ENCODE data around the gene PLD1. TPM values are rescaled to one million over a fixed set of nuclear protein-coding genes. Genes with fewer than 3 reads are reported as not detected.

PLD1 gene
- total RNA-seq, 1 donor from 2014 or later, result 59.5 TPM

DNA sequence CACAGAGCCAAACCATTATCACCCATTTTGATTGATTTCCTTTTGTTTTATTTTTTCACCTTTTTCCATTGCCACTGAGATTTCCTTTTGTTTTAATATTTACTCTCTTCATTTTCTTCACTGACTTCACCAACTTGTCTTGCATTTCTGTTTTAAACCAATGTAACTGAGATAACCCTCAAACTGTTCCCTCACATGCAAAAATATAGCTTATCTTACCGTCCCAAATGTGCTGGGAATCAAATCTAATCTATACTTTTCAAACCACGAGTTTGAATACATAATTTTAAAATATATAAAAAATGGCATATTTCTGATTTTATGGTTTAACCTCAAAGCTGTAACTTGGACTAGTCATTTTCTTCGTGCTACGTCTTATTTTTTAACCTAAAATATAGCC, 143.8 kb downstream of the PLD1 start:
- H3K9me3 ChIP-seq (replicated peaks), result no peaks in the 10 kb centered on the region
- no peak overlapping the region for H3K4me3 ChIP-seq
- H3K36me3 ChIP-seq, result peaks cover 78% of the 10 kb centered on the region
- no peaks in the 10 kb centered on the region for H3K27me3 ChIP-seq (ENCODE audit: low read depth)
- peaks cover 13% of the 10 kb centered on the region for H3K4me1 ChIP-seq
- intact Hi-C loops (cut with micrococcal nuclease), result no loop called here
- DNase-seq, result no peak
- TF ChIP-seq, protein P1, sequence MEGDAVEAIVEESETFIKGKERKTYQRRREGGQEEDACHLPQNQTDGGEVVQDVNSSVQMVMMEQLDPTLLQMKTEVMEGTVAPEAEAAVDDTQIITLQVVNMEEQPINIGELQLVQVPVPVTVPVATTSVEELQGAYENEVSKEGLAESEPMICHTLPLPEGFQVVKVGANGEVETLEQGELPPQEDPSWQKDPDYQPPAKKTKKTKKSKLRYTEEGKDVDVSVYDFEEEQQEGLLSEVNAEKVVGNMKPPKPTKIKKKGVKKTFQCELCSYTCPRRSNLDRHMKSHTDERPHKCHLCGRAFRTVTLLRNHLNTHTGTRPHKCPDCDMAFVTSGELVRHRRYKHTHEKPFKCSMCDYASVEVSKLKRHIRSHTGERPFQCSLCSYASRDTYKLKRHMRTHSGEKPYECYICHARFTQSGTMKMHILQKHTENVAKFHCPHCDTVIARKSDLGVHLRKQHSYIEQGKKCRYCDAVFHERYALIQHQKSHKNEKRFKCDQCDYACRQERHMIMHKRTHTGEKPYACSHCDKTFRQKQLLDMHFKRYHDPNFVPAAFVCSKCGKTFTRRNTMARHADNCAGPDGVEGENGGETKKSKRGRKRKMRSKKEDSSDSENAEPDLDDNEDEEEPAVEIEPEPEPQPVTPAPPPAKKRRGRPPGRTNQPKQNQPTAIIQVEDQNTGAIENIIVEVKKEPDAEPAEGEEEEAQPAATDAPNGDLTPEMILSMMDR (IDR thresholded peaks at IDR 0.05; ENCODE audit: borderline replicate concordance), result no peak
- no peak overlapping the region for H3K27ac ChIP-seq (replicated peaks)

DNA sequence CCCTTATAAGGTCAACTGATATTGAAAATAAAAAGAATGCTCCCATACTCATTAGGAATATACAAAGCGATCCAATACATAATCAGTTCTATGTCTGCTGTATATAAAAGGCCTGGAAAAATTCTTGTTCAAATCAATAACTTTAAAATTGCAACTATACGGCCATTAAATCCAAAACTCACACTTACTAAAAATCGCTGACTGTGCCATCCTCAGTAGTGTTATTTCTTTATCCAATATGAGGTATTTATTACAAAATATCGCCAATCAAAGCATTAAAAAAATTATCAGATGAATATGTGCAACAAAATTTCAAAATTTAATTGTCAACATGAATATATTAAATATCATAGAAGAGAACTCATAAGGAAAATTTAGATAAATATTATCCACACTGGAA, 146.5 kb downstream of the PLD1 start:
- intact Hi-C loops (cut with micrococcal nuclease), result no loop called here
- DNase-seq, result no peak
- Histone ChIP-seq H3K27me3 (ENCODE audit: low read depth) (no peaks in the 10 kb centered on the region), H3K9me3 (replicated peaks) (no peaks in the 10 kb centered on the region), H3K36me3 (peaks cover 82% of the 10 kb centered on the region), H3K4me3 (no peak overlapping the region), H3K27ac (replicated peaks) (no peak overlapping the region), H3K4me1 (peaks cover 29% of the 10 kb centered on the region)
- TF ChIP-seq, protein P1 (IDR thresholded peaks at IDR 0.05; ENCODE audit: borderline replicate concordance), result no peak

DNA sequence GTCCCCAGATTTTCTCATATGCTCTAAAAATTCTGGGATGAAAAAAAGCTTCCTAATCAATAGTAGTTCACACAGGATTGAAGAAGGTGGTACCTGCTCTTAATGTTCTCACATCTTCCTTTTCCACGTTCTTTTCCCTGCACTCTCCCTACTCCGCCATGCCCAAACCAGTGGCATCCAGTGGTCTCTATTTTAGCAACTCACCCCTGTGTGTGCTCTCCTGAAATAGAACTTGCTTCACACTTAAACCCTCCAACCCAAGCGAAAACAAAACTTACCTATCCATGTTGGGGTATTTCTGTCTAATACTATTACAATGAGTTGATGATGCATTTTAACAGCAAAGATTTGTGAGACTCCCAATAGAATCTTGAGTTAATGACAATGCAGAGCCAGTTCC, 148.8 kb downstream of the PLD1 start:
- peaks cover 30% of the 10 kb centered on the region for H3K4me1 ChIP-seq
- H3K4me3 ChIP-seq, result no peak overlapping the region
- DNase-seq, result no peak
- no peaks in the 10 kb centered on the region for H3K9me3 ChIP-seq (replicated peaks)
- peak overlapping the region; percentile 53 for H3K27ac ChIP-seq (replicated peaks)
- H3K27me3 ChIP-seq (ENCODE audit: low read depth), result no peaks in the 10 kb centered on the region
- TF ChIP-seq, protein P1 (IDR thresholded peaks at IDR 0.05; ENCODE audit: borderline replicate concordance), result no peak
- intact Hi-C loops (cut with micrococcal nuclease), result no loop called here
- H3K36me3 ChIP-seq, result peaks cover 82% of the 10 kb centered on the region

DNA sequence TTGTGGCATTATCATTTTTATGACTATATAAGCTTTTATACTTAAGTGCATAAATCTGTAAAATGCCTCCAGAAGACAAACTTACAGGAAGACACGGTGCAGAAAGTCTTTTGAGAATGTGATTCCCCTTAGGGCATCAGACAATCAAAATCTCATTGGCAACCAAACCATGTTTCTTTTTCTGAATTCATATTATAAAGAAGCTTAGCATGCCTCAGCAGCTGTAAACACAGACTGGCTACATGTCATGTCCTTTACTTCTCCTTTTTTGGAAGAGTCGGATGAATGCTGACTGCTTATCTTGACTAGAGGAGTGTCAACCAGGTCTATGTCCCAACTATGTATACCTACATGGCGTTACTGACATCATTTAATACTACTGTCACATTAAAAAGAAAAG, 150.1 kb downstream of the PLD1 start:
- Histone ChIP-seq H3K27me3 (ENCODE audit: low read depth) (no peaks in the 10 kb centered on the region), H3K9me3 (replicated peaks) (no peaks in the 10 kb centered on the region), H3K27ac (replicated peaks) (peak overlapping the region; percentile 53), H3K4me1 (peaks cover 39% of the 10 kb centered on the region), H3K36me3 (peaks cover 76% of the 10 kb centered on the region), H3K4me3 (no peak overlapping the region)
- intact Hi-C loops (cut with micrococcal nuclease), result no loop called here
- DNase-seq, result no peak
- TF ChIP-seq, protein P1 (IDR thresholded peaks at IDR 0.05; ENCODE audit: borderline replicate concordance), result no peak

DNA sequence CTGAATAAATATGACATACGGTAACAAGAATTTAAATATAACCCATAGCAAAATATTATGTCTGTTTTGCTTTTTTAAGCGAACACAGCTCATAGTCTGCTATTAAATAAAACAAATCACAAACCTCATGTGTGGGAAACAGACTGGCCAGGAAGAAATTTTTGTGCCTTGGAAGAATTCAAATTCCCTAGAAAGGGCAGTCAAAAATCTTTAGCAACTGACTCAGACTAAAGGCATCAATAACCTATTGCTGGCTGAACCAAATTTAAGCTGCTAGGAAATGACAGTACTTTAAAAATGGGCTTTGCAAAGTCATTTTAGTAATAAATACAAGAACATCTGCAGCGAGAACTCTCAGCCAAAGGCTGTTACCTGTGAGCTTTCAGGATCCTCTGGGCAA, 151.4 kb downstream of the PLD1 start:
- intact Hi-C loops (cut with micrococcal nuclease), result no loop called here
- H3K36me3 ChIP-seq, result peaks cover 69% of the 10 kb centered on the region
- H3K27ac ChIP-seq (replicated peaks), result peak overlapping the region; percentile 53

More for the DNA sequence above, 151.4 kb downstream of the PLD1 start:
- peaks cover 53% of the 10 kb centered on the region for H3K4me1 ChIP-seq
- TF ChIP-seq, protein P1 (IDR thresholded peaks at IDR 0.05; ENCODE audit: borderline replicate concordance), result no peak
- H3K4me3 ChIP-seq, result no peak overlapping the region
- no peaks in the 10 kb centered on the region for H3K9me3 ChIP-seq (replicated peaks)
- DNase-seq, result no peak
- H3K27me3 ChIP-seq (ENCODE audit: low read depth), result no peaks in the 10 kb centered on the region
